Activated CD4-positive, alpha-beta T cell treated with anti-CD3 and anti-CD28 coated beads, Interleukin-10, Interleukin-2, amounts not matched to agents 100 ng/mL and 50 ng/mL, durations not matched to agents 16 hours and 8 hours (primary cell): ENCODE data around the gene CCDC89.
A peak's percentile ranks its signal among the peaks of the same experiment; 100 is the strongest.

Experiments
- DNase-seq: peaks from one replicate; pipeline ENCODE4 v3.0.0-alpha.2; 2020

Gene CCDC89

DNA sequence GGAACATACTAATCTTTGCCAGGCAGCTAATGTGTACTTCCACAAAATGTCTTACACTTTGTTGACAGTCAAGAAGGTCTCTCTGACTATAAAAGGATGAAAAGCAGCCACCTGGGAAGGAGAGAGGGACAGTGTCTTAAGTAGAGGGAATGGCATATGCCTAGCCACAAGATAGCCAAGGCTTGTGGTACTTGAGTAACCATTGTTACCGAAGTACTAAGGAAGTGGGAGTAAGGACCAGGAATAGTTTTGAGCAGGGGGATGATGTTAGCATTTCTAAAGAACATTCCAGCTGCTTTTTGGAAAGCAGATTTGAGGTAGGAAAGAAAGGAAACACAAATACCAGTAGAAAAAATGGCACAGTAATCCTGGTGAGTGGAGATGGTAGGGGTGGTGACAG lies 34.9 kb downstream of the CCDC89 start:
- no peak for DNase-seq

DNA sequence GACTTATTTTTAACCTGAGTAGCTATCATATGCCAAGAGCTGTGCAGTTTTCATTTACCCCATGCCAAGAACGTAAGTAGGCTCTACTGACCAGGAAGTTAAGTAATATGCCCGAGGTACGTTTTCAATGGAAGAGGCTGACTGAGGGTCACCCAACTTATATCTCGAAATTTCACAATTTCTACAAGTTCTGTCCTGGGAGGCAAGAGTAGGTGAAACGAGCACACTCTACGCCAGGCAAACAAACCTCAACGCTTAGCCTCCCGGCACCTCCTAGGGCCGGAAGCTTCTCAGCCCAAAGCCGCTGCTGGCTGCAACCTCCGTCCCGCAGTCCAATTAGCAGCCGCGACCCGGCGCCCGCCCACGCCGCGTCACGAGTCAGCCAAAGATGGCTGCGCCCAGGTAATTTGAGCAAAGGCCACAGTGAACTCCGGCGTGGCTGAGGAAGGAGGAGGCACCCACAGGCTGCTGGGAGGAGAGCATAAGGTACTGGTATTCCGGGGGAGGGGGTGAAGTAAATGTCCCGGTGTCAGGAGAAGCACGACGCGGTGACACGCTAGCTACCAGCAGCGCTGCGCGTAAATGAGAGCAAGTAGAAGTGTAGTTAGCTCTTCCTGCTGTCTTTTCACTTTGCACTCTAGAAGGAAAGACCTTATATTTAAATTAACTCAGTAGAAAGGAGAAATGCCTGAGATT lies 38.2 kb downstream of the CCDC89 start, which contains the start of gene TMEM126A:
Gene TMEM126A, plus strand, starts transcription at position 364 of the 696 bp plus-strand sequence. CDS start 2,289 bp downstream, outside the sequence.
- peak; percentile 94 for DNase-seq

DNA sequence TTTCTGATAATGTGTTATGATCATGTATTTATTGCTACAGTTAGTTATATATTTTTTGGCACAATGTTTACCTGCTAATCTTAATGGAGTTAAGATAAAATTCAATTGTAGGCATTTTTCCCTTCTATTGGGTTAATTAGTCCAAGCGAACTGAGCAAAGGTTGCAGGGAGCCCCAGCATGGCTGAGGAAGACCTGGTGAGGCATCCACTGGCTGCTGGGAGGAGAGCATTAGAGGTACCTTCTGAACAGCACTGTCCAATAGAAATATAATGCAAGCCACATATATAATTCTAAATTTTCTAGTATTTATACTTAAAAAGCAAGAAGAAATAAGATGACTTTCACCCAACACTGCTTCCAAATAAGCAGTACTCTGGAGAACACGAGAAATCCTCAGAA lies 38.9 kb downstream of the CCDC89 start:
- no peak for DNase-seq

DNA sequence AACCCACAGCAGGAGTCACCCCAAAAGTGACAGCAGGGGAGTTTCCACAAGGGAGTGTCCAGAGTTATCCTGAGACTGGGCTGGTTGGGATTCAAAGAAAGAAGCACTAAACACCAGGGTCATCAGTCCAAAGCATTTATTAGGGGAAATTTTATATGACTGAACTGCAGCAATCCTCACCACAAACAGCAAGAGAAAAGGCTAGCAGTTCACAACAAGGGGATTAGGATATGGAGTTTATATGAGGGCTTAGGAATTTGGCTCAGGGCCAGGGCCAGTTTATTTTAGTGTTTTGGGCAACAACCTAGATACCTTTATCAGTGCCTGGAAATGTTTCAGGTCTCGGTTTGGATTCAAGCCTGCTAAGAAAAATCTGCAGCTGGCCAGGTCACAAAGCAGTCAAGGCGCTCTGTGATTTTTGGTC lies 42.8 kb downstream of the CCDC89 start:
- DNase-seq, result no peak

DNA sequence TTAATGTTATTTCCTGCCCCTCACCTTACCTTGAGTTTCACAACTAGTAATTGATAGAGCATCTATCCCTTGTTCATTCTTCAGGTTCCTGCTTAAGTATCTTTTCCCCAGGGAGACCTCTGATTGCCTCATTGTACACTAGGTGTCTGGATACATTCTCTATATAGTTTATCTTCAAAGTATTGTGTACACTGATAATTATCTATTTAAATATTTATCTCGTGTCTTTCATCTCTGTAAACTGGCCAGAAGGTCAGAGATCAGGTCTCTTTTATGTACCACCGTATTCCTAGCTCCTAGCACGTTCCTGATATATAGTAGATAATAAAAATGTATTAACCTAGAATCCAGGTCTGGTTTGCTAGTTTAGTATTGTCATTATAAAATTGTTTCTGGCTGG lies 51.2 kb downstream of the CCDC89 start:
- no peak for DNase-seq
